Measurements from ENCODE around the gene SRRM3.

SRRM3 gene

DNA sequence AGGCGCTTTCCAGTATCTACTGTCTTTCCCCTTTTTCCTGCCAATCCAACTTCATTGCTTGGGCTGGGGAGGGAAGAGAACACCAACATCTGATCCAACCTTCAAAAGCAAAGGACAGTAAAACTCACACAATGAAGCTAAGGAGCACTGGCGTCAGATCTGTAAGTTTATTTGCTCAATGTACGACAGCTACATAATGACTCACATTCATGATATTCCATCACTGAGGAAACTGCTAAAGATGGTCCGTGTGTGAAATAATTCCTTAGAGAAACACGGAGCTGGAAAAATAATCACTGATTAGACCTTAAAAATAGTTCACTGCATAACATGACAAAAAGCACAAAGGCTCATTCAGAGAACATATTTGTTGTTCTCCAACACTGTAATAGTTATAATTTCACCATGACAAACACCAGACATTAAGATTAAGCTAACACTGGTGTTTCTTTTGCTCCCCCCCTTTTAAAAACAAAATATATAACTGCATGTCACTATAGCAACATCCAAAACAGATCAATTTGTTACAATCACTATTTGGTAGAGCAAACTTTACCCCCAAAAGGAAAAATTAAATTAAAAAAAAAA lies 125.0 kb downstream of the SRRM3 start:
- no peak overlapping the region for H3K23ac ChIP-seq (ENCODE audit: low read length in 2 of 2)
- no peak overlapping the region for H3K27ac ChIP-seq (ENCODE audit: low read length, poor library complexity, severe bottlenecking)
- H3K36me3 ChIP-seq (ENCODE audit: control insufficient read depth in 1 of 2, insufficient read depth in 2 of 2, low read depth in 1 of 2, low read length in 2 of 2), result peaks cover 42 to 79% of the 10 kb centered on the region in 2 experiments
- peak; percentile 61 for DNase-seq
- no peaks in the 10 kb centered on the region for H3K27me3 ChIP-seq (ENCODE audit: control insufficient read depth in 1 of 2, insufficient read depth in 1 of 2, low read length in 2 of 2)
- H2BK120ac ChIP-seq (ENCODE audit: low read depth, low read length), result no peak overlapping the region
- no peak overlapping the region for H3K18ac ChIP-seq (ENCODE audit: low read depth in 1 of 2, low read length in 2 of 2)
- H3K14ac ChIP-seq (ENCODE audit: low read length in 2 of 2), result no peak overlapping the region
- H3K9ac ChIP-seq (ENCODE audit: low read length), result peak overlapping the region; percentile 28
- no peak overlapping the region for H4K8ac ChIP-seq (ENCODE audit: low read length)
- no peak overlapping the region for H2AK5ac ChIP-seq (ENCODE audit: low read length, severe bottlenecking)
- H3K4me2 ChIP-seq (ENCODE audit: low read length, poor library complexity, severe bottlenecking), result no peak overlapping the region
- peaks cover 2% of the 10 kb centered on the region for H3K4me1 ChIP-seq (ENCODE audit: control insufficient read depth, insufficient read depth, low read depth, low read length)
- H3K9me3 ChIP-seq (ENCODE audit: control insufficient read depth, low read length), result no peaks in the 10 kb centered on the region
- H2AFZ ChIP-seq (ENCODE audit: low read depth, low read length), result no peak overlapping the region
- no peak overlapping the region for H4K91ac ChIP-seq (ENCODE audit: low read length)
- no peak overlapping the region for H2BK5ac ChIP-seq (ENCODE audit: low read depth, low read length, poor library complexity, severe bottlenecking)
- no peak overlapping the region for H3K4ac ChIP-seq (ENCODE audit: low read depth in 1 of 2, low read length in 2 of 2)
- no peak overlapping the region for H2BK15ac ChIP-seq (ENCODE audit: low read depth, poor library complexity, severe bottlenecking)
- 73% methylated on average over 5 of the region's 5 CpGs for WGBS
- H3K4me3 ChIP-seq (ENCODE audit: insufficient read depth in 1 of 2, low read depth in 1 of 2, low read length in 2 of 2), result no peak overlapping the region
- H2BK12ac ChIP-seq (ENCODE audit: low read length in 2 of 2), result no peak overlapping the region
- peaks cover 3% of the 10 kb centered on the region for H3K79me1 ChIP-seq (replicated peaks; ENCODE audit: low read length, poor library complexity, severe bottlenecking)

- Histone ChIP-seq H3K9me3 (ENCODE audit: control insufficient read depth, low read length) (no peaks in the 10 kb centered on the region), H4K91ac (ENCODE audit: low read length) (no peak overlapping the region), H3K14ac (ENCODE audit: low read length in 2 of 2) (no peak overlapping the region), H3K4me3 (ENCODE audit: insufficient read depth in 1 of 2, low read depth in 1 of 2, low read length in 2 of 2) (no peak overlapping the region), H3K4me1 (ENCODE audit: control insufficient read depth, insufficient read depth, low read depth, low read length) (peaks cover 2% of the 10 kb centered on the region), H3K27ac (ENCODE audit: low read length, poor library complexity, severe bottlenecking) (no peak overlapping the region), H2BK12ac (ENCODE audit: low read length in 2 of 2) (no peak overlapping the region), H3K79me1 (replicated peaks; ENCODE audit: low read length, poor library complexity, severe bottlenecking) (peaks cover 3% of the 10 kb centered on the region), H3K27me3 (ENCODE audit: control insufficient read depth in 1 of 2, insufficient read depth in 1 of 2, low read length in 2 of 2) (no peaks in the 10 kb centered on the region), H2BK120ac (ENCODE audit: low read depth, low read length) (no peak overlapping the region), H3K9ac (ENCODE audit: low read length) (no peak overlapping the region), H3K18ac (ENCODE audit: low read depth in 1 of 2, low read length in 2 of 2) (no peak overlapping the region), H3K36me3 (ENCODE audit: control insufficient read depth in 1 of 2, insufficient read depth in 2 of 2, low read depth in 1 of 2, low read length in 2 of 2) (peaks cover 41 to 81% of the 10 kb centered on the region in 2 experiments), H4K8ac (ENCODE audit: low read length) (no peak overlapping the region), H2BK15ac (ENCODE audit: low read depth, poor library complexity, severe bottlenecking) (no peak overlapping the region), H3K23ac (ENCODE audit: low read length in 2 of 2) (no peak overlapping the region), H2AFZ (ENCODE audit: low read depth, low read length) (no peak overlapping the region), H2BK5ac (ENCODE audit: low read depth, low read length, poor library complexity, severe bottlenecking) (no peak overlapping the region), H3K4me2 (ENCODE audit: low read length, poor library complexity, severe bottlenecking) (no peak overlapping the region), H3K4ac (ENCODE audit: low read depth in 1 of 2, low read length in 2 of 2) (no peak overlapping the region), H2AK5ac (ENCODE audit: low read length, severe bottlenecking) (no peak overlapping the region)
- WGBS, result 98% methylated on average over 6 of the region's 7 CpGs
- no peak for DNase-seq
Measured at GRCh38 chr7:76327610-76328009, 125.9 kb downstream of the SRRM3 start.

DNA sequence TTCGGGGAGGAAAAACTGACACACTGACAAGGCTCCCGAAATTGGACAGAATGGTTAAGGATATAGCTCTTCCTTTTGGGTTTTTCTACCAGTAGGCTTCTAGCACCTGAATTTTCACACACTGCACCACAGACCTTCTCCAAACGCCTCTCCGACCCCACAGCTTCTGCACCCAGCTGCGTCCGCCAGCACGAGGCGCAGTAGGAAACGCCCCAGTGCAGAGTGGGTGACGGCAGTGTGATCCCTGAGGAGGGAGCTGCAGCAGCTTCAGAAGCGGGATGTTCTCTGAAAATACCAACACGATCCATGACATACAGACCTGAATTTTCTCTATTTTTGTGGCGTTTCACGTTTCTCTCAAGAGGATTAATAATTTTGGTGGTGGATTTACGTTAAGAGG lies 126.7 kb downstream of the SRRM3 start:
- Histone ChIP-seq H2BK5ac (ENCODE audit: low read depth, low read length, poor library complexity, severe bottlenecking) (no peak overlapping the region), H3K27me3 (ENCODE audit: control insufficient read depth in 1 of 2, insufficient read depth in 1 of 2, low read length in 2 of 2) (no peaks in the 10 kb centered on the region), H3K4me2 (ENCODE audit: low read length, poor library complexity, severe bottlenecking) (no peak overlapping the region), H2AFZ (ENCODE audit: low read depth, low read length) (no peak overlapping the region), H3K23ac (ENCODE audit: low read length in 2 of 2) (no peak overlapping the region), H2BK12ac (ENCODE audit: low read length in 2 of 2) (no peak overlapping the region), H3K79me1 (replicated peaks; ENCODE audit: low read length, poor library complexity, severe bottlenecking) (peaks cover 3% of the 10 kb centered on the region), H4K91ac (ENCODE audit: low read length) (no peak overlapping the region), H3K18ac (ENCODE audit: low read depth in 1 of 2, low read length in 2 of 2) (no peak overlapping the region), H3K36me3 (ENCODE audit: control insufficient read depth in 1 of 2, insufficient read depth in 2 of 2, low read depth in 1 of 2, low read length in 2 of 2) (peaks cover 41 to 84% of the 10 kb centered on the region in 2 experiments), H2AK5ac (ENCODE audit: low read length, severe bottlenecking) (no peak overlapping the region), H3K9me3 (ENCODE audit: control insufficient read depth, low read length) (no peaks in the 10 kb centered on the region), H3K4me3 (ENCODE audit: insufficient read depth in 1 of 2, low read depth in 1 of 2, low read length in 2 of 2) (no peak overlapping the region), H3K9ac (ENCODE audit: low read length) (no peak overlapping the region), H2BK15ac (ENCODE audit: low read depth, poor library complexity, severe bottlenecking) (no peak overlapping the region), H3K4ac (ENCODE audit: low read depth in 1 of 2, low read length in 2 of 2) (no peak overlapping the region), H3K4me1 (ENCODE audit: control insufficient read depth, insufficient read depth, low read depth, low read length) (peaks cover 4% of the 10 kb centered on the region), H3K27ac (ENCODE audit: low read length, poor library complexity, severe bottlenecking) (no peak overlapping the region), H3K14ac (ENCODE audit: low read length in 2 of 2) (no peak overlapping the region), H4K8ac (ENCODE audit: low read length) (no peak overlapping the region), H2BK120ac (ENCODE audit: low read depth, low read length) (no peak overlapping the region)
- 97% methylated on average over 11 of the region's 15 CpGs for whole genome bisulfite sequencing
- no peak for DNase-seq

DNA sequence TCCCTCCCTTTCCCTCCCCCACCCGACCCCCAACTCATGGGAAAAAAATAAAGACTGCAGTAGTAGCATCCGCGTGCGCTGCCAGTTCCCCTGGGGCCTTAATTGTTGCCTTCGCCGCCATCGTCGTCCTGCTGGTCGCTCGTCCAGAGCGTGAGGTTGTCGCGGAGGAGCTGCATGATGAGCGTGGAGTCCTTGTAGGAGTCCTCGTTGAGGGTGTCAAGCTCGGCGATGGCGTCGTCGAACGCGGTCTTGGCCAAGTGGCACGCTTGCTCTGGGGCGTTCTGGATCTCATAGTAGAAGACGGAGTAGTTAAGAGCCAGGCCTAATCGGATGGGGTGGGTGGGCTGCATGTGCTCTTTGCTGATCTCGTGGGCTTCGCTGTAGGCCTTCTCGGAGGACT lies 127.8 kb downstream of the SRRM3 start:
- H2BK120ac ChIP-seq (ENCODE audit: low read depth, low read length), result no peak overlapping the region
- no peak overlapping the region for H2BK12ac ChIP-seq (ENCODE audit: low read length in 2 of 2)
- DNase-seq, result no peak
- no peak overlapping the region for H2BK5ac ChIP-seq (ENCODE audit: low read depth, low read length, poor library complexity, severe bottlenecking)
- H3K14ac ChIP-seq (ENCODE audit: low read length in 2 of 2), result no peak overlapping the region
- H3K9me3 ChIP-seq (ENCODE audit: control insufficient read depth, low read length), result no peaks in the 10 kb centered on the region
- no peak overlapping the region for H2AFZ ChIP-seq (ENCODE audit: low read depth, low read length)
- H3K23ac ChIP-seq (ENCODE audit: low read length in 2 of 2), result no peak overlapping the region
- no peak overlapping the region for H3K27ac ChIP-seq (ENCODE audit: low read length, poor library complexity, severe bottlenecking)
- no peak overlapping the region for H3K4me3 ChIP-seq (ENCODE audit: insufficient read depth in 1 of 2, low read depth in 1 of 2, low read length in 2 of 2)
- 95% methylated on average over 28 of the region's 29 CpGs for WGBS
- no peak overlapping the region for H3K4me2 ChIP-seq (ENCODE audit: low read length, poor library complexity, severe bottlenecking)
- no peak overlapping the region for H4K91ac ChIP-seq (ENCODE audit: low read length)
- H3K4me1 ChIP-seq (ENCODE audit: control insufficient read depth, insufficient read depth, low read depth, low read length), result peaks cover 7% of the 10 kb centered on the region
- H3K27me3 ChIP-seq (ENCODE audit: control insufficient read depth in 1 of 2, insufficient read depth in 1 of 2, low read length in 2 of 2), result no peaks in the 10 kb centered on the region
- H2AK5ac ChIP-seq (ENCODE audit: low read length, severe bottlenecking), result no peak overlapping the region
- H2BK15ac ChIP-seq (ENCODE audit: low read depth, poor library complexity, severe bottlenecking), result no peak overlapping the region
- H3K4ac ChIP-seq (ENCODE audit: low read depth in 1 of 2, low read length in 2 of 2), result no peak overlapping the region
- peaks cover 40 to 78% of the 10 kb centered on the region in 2 experiments for H3K36me3 ChIP-seq (ENCODE audit: control insufficient read depth in 1 of 2, insufficient read depth in 2 of 2, low read depth in 1 of 2, low read length in 2 of 2)
- no peak overlapping the region for H3K18ac ChIP-seq (ENCODE audit: low read depth in 1 of 2, low read length in 2 of 2)
- no peak overlapping the region for H3K9ac ChIP-seq (ENCODE audit: low read length)
- H4K8ac ChIP-seq (ENCODE audit: low read length), result peak overlapping the region; percentile 4
- peaks cover 3% of the 10 kb centered on the region for H3K79me1 ChIP-seq (replicated peaks; ENCODE audit: low read length, poor library complexity, severe bottlenecking)

Data from mesenchymal stem cell (in vitro differentiated cells and primary cell).